HG03280 (cell line): ENCODE measurements around the gene HMMR.
"Not testable (repeated sequence)": the region's sequence is repeated elsewhere in the genome, so short reads cannot be mapped to it uniquely, and the experiment has no call there.

Experiments used
- ATAC-seq: cut with Tn5 transposase; IDR thresholded peaks from one replicate; pipeline ENCODE4 v1.9.1; 2021; ENCODE audit warnings: mild to moderate bottlenecking, moderate library complexity; ENCODE audit not compliant: unreplicated experiment

HMMR gene

DNA sequence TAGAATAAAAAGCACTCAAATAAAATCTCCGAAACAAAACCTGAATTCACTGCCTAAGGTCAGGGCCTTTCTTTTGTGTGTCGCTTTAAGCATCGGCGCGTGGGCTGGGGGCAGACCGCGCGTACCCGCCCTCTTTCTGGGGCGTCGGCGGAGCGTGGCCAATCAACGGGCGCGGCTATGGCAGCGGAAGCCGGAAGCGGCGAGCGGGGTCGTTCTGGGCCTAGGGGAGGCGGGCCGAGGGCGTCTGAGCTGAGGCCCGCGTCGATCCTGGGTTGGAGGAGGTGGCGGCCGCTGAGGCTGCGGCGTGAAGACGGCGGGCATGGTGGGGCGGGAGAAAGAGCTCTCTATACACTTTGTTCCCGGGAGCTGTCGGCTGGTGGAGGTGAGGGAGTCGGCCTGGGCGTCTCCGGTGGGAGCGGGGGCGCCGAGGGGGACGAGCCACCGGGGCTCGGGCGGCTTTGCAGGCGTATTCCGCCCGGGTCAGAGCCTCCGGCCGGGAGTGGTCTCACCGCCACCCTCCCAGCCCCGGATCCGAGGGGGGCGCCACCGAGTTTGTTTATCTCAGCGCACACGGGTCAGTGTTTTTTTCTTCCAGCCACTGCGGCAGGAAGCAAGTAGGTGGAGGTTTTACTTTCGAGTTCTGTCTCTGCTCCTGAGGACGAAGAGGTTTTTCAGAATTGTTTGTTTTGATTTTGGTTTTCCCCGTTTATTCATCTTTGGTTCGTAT lies 45.1 kb downstream of the HMMR start, which contains the start of gene MAT2B:
MAT2B (plus strand) TSS at position 252 of the 727 bp plus-strand sequence; CDS start at position 320, 68 bp downstream.
- peak; percentile 90 for ATAC-seq

- peak; percentile 16 for ATAC-seq
These were observed 45.6 kb downstream of the HMMR start for GRCh38 chr5:163506095-163506457.

- no peak for ATAC-seq
These were observed 46.3 kb downstream of the HMMR start for GRCh38 chr5:163506726-163507125.

GRCh38 chr5:163508753-163509152 lies 48.3 kb downstream of the HMMR start:
- no peak for ATAC-seq

DNA sequence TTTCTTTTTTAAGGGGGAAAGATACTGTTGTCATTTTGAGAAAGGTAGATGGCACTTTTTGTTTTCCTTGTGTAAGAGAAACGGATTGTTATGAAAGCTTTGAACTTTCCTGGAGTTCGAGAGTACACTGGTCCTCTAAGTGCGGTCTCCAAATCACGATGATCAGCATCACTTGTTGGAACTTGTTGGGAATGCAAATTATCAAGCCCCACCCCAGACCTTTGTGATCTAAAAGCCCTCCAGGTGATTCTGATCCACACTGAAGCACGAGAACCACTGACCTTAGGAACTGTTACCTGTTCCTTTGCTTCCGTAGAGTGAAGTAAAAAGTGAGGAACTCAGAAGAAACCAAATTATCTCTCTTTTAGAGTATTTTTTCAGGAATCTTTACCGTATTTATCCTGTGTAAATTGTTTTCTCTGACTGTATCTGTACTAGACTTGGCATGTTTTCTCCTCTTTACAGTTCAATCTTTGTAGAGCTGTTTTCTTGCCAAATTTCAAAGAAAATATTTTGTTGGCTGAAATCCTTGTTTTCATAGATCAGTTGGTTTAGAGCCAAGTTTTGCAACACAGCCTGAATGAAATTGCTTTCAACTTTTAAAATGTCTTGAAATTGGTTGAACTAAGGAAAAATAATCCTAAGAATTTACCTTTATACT lies 49.0 kb downstream of the HMMR start:
- ATAC-seq = no peak

GRCh38 chr5:163512526-163512925 lies 52.1 kb downstream of the HMMR start:
- ATAC-seq = no peak

DNA sequence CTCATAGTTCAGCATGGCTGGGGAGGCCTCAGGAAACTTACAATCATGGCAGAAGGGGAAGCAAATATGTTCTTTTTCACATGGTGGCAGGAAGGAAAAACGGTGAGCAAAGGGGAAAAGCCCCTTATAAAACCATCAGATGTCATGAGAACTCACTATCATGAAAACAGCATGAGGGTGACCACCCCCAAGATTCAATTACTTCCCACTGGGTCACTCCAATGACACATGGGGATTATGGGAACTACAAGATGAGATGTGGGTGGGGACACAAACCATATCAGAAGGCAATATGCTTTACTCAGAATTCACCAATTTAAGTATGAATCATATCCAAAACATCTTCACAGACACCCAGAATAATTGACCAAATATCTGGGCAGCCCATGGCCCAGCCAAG lies 64.7 kb downstream of the HMMR start:
- no peak for ATAC-seq

GRCh38 chr5:163529698-163530097 lies 69.3 kb downstream of the HMMR start:
- no peak for ATAC-seq

DNA sequence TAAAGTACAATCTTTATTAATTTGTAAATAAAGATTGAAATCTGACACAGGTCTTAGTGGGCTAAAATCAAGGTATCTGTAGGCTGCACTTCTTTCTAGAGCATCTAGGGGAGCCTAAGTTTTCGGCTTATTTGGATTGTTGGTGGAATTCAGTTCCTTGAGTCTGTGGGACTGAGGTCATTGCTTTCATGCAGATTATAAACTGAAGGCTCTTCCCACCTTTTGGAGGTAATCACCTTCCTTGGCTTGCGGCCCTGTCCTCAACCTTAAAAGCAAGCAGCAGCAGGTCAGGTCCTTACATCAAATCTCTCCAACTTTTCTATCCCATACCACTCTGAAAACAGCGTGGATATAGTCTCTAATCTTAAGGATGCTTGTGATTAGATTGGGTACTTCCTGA lies 70.8 kb downstream of the HMMR start:
- ATAC-seq = no peak

DNA sequence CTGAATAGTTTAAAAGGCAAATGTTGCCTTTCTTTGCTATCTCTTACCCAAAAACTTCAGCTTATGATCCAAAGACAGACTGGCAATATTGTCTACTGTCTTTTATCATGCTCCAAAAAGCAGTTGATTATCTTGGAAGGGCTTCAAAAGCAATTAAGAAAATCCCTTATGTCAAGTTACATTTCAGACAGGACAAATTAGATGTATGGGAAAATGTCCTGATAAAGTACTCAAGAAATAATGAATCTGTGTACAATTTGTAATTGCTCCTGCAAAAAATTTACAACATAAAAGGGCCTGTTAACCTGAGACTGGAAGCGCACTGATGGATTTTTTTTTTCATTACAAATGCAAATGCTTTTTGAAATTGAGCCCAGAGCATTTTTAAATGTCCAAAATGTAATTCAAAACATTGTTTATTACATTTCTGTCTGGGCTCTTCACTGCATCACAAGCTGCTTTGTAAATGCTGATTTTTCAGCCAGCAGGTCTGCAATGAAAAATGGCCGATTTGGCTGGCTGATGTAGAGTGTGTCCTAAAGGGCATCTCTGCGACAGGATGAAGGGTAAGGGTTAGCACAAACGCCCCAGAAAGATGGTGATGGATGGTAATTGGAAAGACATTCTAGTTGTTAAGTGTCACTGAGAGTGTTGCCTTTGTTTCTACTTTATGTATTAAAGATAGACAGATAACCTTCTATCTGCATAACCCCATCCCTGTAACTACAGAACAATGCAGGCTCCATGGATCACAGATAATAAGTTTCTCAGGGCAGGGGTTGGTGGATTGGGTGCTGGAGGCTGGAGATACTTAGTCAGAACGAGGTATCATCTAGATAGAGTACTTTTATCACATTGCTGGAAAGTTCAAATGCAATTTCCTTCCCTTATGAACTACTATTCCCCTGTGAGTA lies 72.0 kb downstream of the HMMR start:
- no peak for ATAC-seq

- no peak for ATAC-seq
These were observed 72.8 kb downstream of the HMMR start for GRCh38 chr5:163533223-163533622.

DNA sequence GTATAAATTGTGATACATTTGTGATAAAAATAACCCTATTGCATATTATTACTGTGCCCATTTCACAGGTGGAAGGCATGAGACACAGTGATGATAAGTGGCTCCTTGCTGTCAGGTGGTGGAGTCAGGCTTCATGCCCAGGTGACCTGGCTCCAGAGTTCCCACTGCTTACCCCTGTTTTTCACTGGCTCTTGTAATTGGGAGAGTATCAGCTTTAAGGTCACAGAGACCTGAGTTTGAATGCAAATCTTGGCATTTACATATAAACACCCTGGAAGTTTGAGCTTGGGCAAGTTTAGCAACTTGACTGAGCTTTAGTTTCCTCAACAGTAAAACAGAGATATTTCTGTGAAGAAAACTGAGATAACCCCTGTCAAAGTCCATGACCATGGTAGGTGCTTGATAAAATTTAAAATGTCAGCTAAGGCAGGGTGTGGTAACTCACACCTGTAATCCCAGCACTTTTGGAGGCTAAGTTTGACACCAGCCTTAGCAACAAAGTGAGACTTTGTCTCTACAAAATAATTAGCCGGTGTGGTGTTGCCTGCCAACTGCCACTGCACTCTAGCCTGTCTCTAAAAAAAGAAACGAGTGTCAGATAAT lies 74.2 kb downstream of the HMMR start:
- no peak for ATAC-seq

DNA sequence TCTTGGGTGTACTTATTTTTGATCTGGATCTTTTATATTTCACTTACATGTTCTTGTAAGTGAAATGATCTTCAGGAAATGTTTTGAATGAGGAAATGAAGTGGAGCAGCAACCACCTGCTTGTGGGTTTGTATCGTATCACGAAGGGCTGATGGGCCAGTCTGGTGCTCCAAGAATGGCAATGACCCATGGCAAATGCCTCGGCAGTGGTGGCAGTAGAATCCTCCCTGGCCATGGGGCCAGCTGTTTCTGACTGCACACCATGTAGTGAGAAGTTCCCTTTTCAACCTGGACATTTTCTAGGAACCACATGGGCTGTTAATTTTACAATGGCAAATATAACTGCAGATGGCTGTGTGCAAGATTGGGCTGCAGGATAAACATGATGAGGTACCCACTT lies 74.9 kb downstream of the HMMR start:
- ATAC-seq = no peak

- ATAC-seq = not testable (repeated sequence)
These were observed 76.0 kb downstream of the HMMR start for GRCh38 chr5:163536442-163536841.

DNA sequence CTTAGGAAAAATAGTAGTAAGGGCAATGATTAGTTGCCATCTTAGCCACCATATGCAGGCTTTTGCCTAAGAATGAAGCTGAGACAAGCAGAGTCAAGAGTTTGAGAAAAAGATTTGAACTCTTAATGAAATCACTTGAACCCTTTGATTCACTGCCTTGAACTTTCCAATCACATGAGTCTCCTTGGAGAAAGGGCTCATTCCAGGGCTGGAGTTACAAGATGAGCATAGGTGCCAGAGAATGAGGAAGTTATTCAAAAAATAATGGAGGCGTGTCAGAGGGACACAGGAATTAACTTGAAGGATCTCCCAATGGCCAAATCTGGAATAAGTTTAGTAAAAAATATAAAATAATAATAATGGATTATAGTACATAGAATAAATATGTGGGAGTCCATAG lies 80.3 kb downstream of the HMMR start:
- no peak for ATAC-seq
